H1 (cell line): ENCODE results near the gene FGD4. TPM values are rescaled to one million over a fixed set of nuclear protein-coding genes. Genes with fewer than 3 reads are reported as not detected.

ENCODE experiments used
- CTCF ChIA-PET: fragments of 300-600 bp; sonication (Branson Sonifier 250); formaldehyde crosslinking; loops from one replicate; lab custom pipeline; 2021; ENCODE audit not compliant: partially characterized antibody; lab: Charles Lee
- POLR2A ChIA-PET: fragments of 300-600 bp; sonication (Branson Sonifier 250); formaldehyde crosslinking; loops from one replicate; lab custom pipeline; 2021; ENCODE audit warnings: inconsistent platforms; ENCODE audit not compliant: partially characterized antibody; lab: Charles Lee
- DNase-seq, 2 experiments: peaks; one replicate each; pipeline versions ENCODE4 v3.0.0 to v3.0.0-alpha.2; 2010 to 2022; ENCODE audit warnings: low spot score in 2 of 2, low read depth in 1 of 2, mixed read lengths in 1 of 2
- FAIRE-seq: peaks from 2 replicates; lab custom pipeline; 2011; peaks lifted over from hg19 to GRCh38; lab: Jason Lieb, UNC
- H2AFZ ChIP-seq: 2 replicates; pipeline ENCODE4 v1.8.1; 2012; ENCODE audit warnings: low read length, inconsistent platforms
- H2AK5ac ChIP-seq: 2 replicates; pipeline ENCODE4 v1.6.1; 2013; ENCODE audit warnings: low read depth, low read length
- H2BK120ac ChIP-seq: replicated peaks from 2 replicates; pipeline ENCODE3; 2013; ENCODE audit warnings: low read depth, low read length, inconsistent platforms
- H2BK12ac ChIP-seq: 2 replicates; pipeline ENCODE4 v1.6.1; 2013; ENCODE audit warnings: low read depth, low read length
- H2BK15ac ChIP-seq: 2 replicates; pipeline ENCODE4 v1.6.1; 2013; ENCODE audit warnings: low read length
- H2BK20ac ChIP-seq: 2 replicates; pipeline ENCODE4 v1.6.1; 2013; ENCODE audit warnings: low read length
- H2BK5ac ChIP-seq: 2 replicates; pipeline ENCODE4 v1.6.1; 2013; ENCODE audit warnings: low read depth, low read length
- H3K14ac ChIP-seq: 2 replicates; pipeline ENCODE4 v1.6.1; 2013; ENCODE audit warnings: inconsistent platforms; ENCODE audit not compliant: insufficient read length
- H3K18ac ChIP-seq: 2 replicates; pipeline ENCODE4 v1.6.1; 2013; ENCODE audit warnings: low read length; ENCODE audit errors: extremely low read depth
- H3K23ac ChIP-seq: 2 replicates; pipeline ENCODE4 v1.6.1; 2013; ENCODE audit warnings: inconsistent platforms; ENCODE audit not compliant: insufficient read length
- H3K23me2 ChIP-seq: 2 replicates; pipeline ENCODE4 v1.6.1; 2013; ENCODE audit warnings: low read depth, low read length
- H3K27ac ChIP-seq: 2 replicates; pipeline ENCODE4 v1.6.1; 2011; ENCODE audit warnings: low read depth, low read length, inconsistent platforms
- H3K27me3 ChIP-seq, 4 experiments: replicated peaks in 1 of 4; 1 replicate in 1 of 4; 2 replicates in 3 of 4; pipeline versions ENCODE4 v1.6.1 to v1.8.1; 2011 to 2013; ENCODE audit warnings: low read length in 3 of 4, mild to moderate bottlenecking in 3 of 4, inconsistent platforms in 2 of 4, mixed read lengths in 2 of 4, moderate library complexity in 1 of 4; ENCODE audit not compliant: control insufficient read depth in 3 of 4, insufficient read depth in 3 of 4; ENCODE audit errors: extremely low read depth in 1 of 4
- H3K36me3 ChIP-seq, 4 experiments: 2 replicates each; pipeline versions ENCODE4 v1.6.1 to v1.8.1; 2011 to 2013; ENCODE audit warnings: mild to moderate bottlenecking in 4 of 4, low read length in 3 of 4, moderate library complexity in 2 of 4, control low read depth in 1 of 4, inconsistent platforms in 1 of 4; ENCODE audit not compliant: insufficient read depth in 4 of 4, control insufficient read depth in 2 of 4
- H3K4ac ChIP-seq: replicated peaks from 2 replicates; pipeline ENCODE3; 2013; ENCODE audit warnings: low read length, low read depth, mixed read lengths, inconsistent platforms; ENCODE audit not compliant: insufficient read length
- H3K4me1 ChIP-seq, 4 experiments: replicated peaks in 1 of 4; 1 replicate in 1 of 4; 2 replicates in 3 of 4; pipeline versions ENCODE4 v1.6.1 to v1.8.1; 2011 to 2013; ENCODE audit warnings: low read length in 3 of 4, inconsistent platforms in 2 of 4, mixed read lengths in 1 of 4; ENCODE audit not compliant: insufficient read depth in 4 of 4, control insufficient read depth in 3 of 4
- H3K4me2 ChIP-seq, 2 experiments: 2 replicates each; pipeline versions ENCODE4 v1.6.1 to v1.8.1; 2011 to 2013; ENCODE audit warnings: low read depth in 2 of 2, low read length in 2 of 2, control low read depth in 1 of 2, inconsistent platforms in 1 of 2, mild to moderate bottlenecking in 1 of 2; ENCODE audit not compliant: insufficient read depth in 1 of 2
- H3K4me3 ChIP-seq, 4 experiments: fragments of 200-600, 300-600 bp in 1 of 4; sonication (generic), shearing (Covaris generic), sonication (Bioruptor Twin) in 1 of 4; 2 replicates each; pipeline versions ENCODE4 v1.5.1 to v1.8.1; 2011 to 2016; ENCODE audit warnings: low read length in 4 of 4, low read depth in 3 of 4, control low read depth in 2 of 4, inconsistent platforms in 2 of 4, mild to moderate bottlenecking in 2 of 4, mixed read lengths in 1 of 4, moderate library complexity in 1 of 4; ENCODE audit not compliant: insufficient read depth in 2 of 4; ENCODE audit errors: extremely low read depth in 1 of 4
- H3K56ac ChIP-seq: replicated peaks from 2 replicates; pipeline ENCODE3; 2013; ENCODE audit warnings: low read depth, mild to moderate bottlenecking, mixed read lengths, low read length, inconsistent platforms; ENCODE audit not compliant: insufficient read length
- H3K79me1 ChIP-seq: 2 replicates; pipeline ENCODE4 v1.6.1; 2013; ENCODE audit warnings: low read depth, low read length, control low read depth
- H3K79me2 ChIP-seq, 2 experiments: 2 replicates each; pipeline versions ENCODE4 v1.6.1 to v1.8.1; 2012 to 2013; ENCODE audit warnings: low read length in 2 of 2, mild to moderate bottlenecking in 2 of 2, inconsistent platforms in 1 of 2; ENCODE audit not compliant: insufficient read depth in 2 of 2, control insufficient read depth in 1 of 2
- H3K9ac ChIP-seq, 4 experiments: replicated peaks in 1 of 4; 1 replicate in 1 of 4; 2 replicates in 3 of 4; pipeline versions ENCODE4 v1.6.1 to v1.8.1; 2011 to 2013; ENCODE audit warnings: low read depth in 3 of 4, low read length in 3 of 4, control low read depth in 2 of 4, mild to moderate bottlenecking in 2 of 4, moderate library complexity in 2 of 4, inconsistent platforms in 1 of 4; ENCODE audit errors: extremely low read depth in 1 of 4
- H3K9me3 ChIP-seq, 2 experiments: 2 replicates each; pipeline versions ENCODE4 v1.6.1 to v1.8.1; 2012 to 2013; ENCODE audit warnings: mild to moderate bottlenecking in 2 of 2, moderate library complexity in 2 of 2, control low read depth in 1 of 2, inconsistent platforms in 1 of 2, low read depth in 1 of 2, low read length in 1 of 2, mixed read lengths in 1 of 2; ENCODE audit not compliant: insufficient read depth in 2 of 2
- H4K20me1 ChIP-seq, 2 experiments: replicated peaks in 1 of 2; 2 replicates each; pipeline versions ENCODE3 to v1.8.1; 2011 to 2013; ENCODE audit warnings: inconsistent platforms in 2 of 2, low read length in 2 of 2, mild to moderate bottlenecking in 1 of 2; ENCODE audit not compliant: insufficient read depth in 2 of 2, control insufficient read depth in 1 of 2
- H4K5ac ChIP-seq: 2 replicates; pipeline ENCODE4 v1.6.1; 2013; ENCODE audit warnings: low read length, low read depth, mixed read lengths, inconsistent platforms; ENCODE audit not compliant: insufficient read length
- H4K8ac ChIP-seq: 2 replicates; pipeline ENCODE4 v1.8.0; 2013; ENCODE audit warnings: mild to moderate bottlenecking, moderate library complexity, low read length, inconsistent platforms; ENCODE audit not compliant: insufficient read depth; ENCODE audit errors: extremely low read depth
- H4K91ac ChIP-seq: replicated peaks from 2 replicates; pipeline ENCODE3; 2013; ENCODE audit warnings: low read length, mixed read lengths, inconsistent platforms; ENCODE audit not compliant: insufficient read length
- BACH1 ChIP-seq: IDR thresholded peaks from 2 replicates; pipeline ENCODE4 v1.6.1; 2012; ENCODE audit warnings: low read length, improper control_type of control experiment
- CBX5 ChIP-seq: fragments of 300-800, 300-1000 bp; sonication (generic); IDR thresholded peaks from 2 replicates; pipeline ENCODE4 v1.7.1; 2016; ENCODE audit warnings: antibody characterized with exemption, low read length, low read depth
- CEBPB ChIP-seq: IDR thresholded peaks from 2 replicates; pipeline ENCODE4 v1.6.1; 2012; ENCODE audit warnings: low read depth, low read length
- HDAC2 ChIP-seq, 2 experiments: fragments of 300-600 bp in 1 of 2; sonication (generic) in 1 of 2; IDR thresholded peaks; 2 replicates each; pipeline ENCODE4 v1.6.1; 2011 to 2012; ENCODE audit warnings: low read depth in 2 of 2, low read length in 2 of 2, mild to moderate bottlenecking in 2 of 2, moderate library complexity in 2 of 2, borderline replicate concordance in 1 of 2, inconsistent platforms in 1 of 2
- HDAC6 ChIP-seq: IDR thresholded peaks from one replicate; pipeline ENCODE4 v1.7.1; 2012; ENCODE audit warnings: low read depth, mild to moderate bottlenecking, inconsistent platforms, low read length, moderate library complexity
- KDM5A ChIP-seq: fragments of 200-600 bp; IDR thresholded peaks from 2 replicates; pipeline ENCODE4 v1.7.1; 2012; ENCODE audit warnings: mild to moderate bottlenecking, low read length, inconsistent platforms, mixed read lengths
- POU5F1 ChIP-seq: IDR thresholded peaks from 2 replicates; pipeline ENCODE4 v1.6.1; 2011; ENCODE audit warnings: low read depth, mild to moderate bottlenecking, low read length, moderate library complexity
- RFX5 ChIP-seq: IDR thresholded peaks from 2 replicates; pipeline ENCODE4 v1.6.1; 2011; ENCODE audit warnings: low read depth, low read length, improper control_type of control experiment, borderline replicate concordance
- TAF7 ChIP-seq: optimal IDR thresholded peaks from 2 replicates; pipeline ENCODE3; 2011; ENCODE audit warnings: low read depth, mild to moderate bottlenecking, inconsistent platforms, low read length, moderate library complexity, borderline replicate concordance
- polyA plus RNA-seq, 7 experiments: library from polyadenylated mRNA; depleted of rRNA in 3 of 7; stranded (reverse) in 5 of 7; unstranded in 2 of 7; fragments of >200 nt in 5 of 7; fragments of 200-250 nt in 2 of 7; gene quantifications; 1 replicate in 5 of 7; 2 replicates in 1 of 7; 4 replicates in 1 of 7; pipeline versions ENCODE4 v1.2.1 to v1.2.3, GENCODE V29; 2011 to 2013; ENCODE audit warnings: missing spikeins in 2 of 7, mixed read lengths in 2 of 7
- total RNA-seq: library from RNA; stranded (reverse); fragmentation: NEBNext Ultra II Directional; extraction: Animal tissue kit (Norgen Biotek cat#: 25700); gene quantifications from 2 replicates; pipeline ENCODE4 v1.2.1, GENCODE V29; 2021

Gene FGD4
- total and polyA plus RNA-seq, 2 of the 8 experiments (the other 6 are each of a cell fraction or from before 2014, with no cell fraction given): 8.5 to 48.2 TPM

DNA sequence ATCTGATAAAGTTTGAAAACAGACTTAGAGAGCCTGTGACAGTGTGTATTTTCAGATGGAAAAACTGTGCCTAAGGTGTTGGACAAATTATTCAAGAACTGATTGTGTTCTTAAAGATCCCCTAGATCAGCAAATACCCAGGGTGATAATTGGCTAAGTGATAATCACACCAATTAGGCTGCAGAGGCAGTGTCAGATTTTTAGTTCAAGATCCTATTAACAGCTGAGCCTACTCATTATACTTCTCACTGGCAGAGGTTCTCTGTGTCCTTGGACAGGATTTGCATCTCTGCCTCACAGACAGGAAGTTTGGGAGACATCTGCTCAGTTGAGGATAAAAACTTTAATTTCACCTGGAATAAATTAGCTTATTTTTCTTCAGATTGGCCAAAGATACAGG lies 4.3 kb upstream of the FGD4 start:
- no peak overlapping the region for H4K8ac ChIP-seq
- H3K27me3 ChIP-seq: no peaks in the 10 kb centered on the region
- no peak overlapping the region for H2AFZ ChIP-seq
- TF ChIP-seq CBX5: no peak
- TF ChIP-seq RFX5: no peak
- TF ChIP-seq TAF7: no peak
- no peak for TF ChIP-seq POU5F1
- TF ChIP-seq HDAC6: no peak
- TF ChIP-seq CEBPB: no peak
- TF ChIP-seq HDAC2 (IDR thresholded peaks at IDR 0.05; ENCODE audit: borderline replicate concordance in 1 of 2, low read depth in 2 of 2, low read length in 2 of 2): no peak
- TF ChIP-seq KDM5A: no peak
- TF ChIP-seq BACH1: no peak
- TF ChIP-seq, all 59 proteins: peak for 0
- H3K4ac ChIP-seq: no peak overlapping the region
- no peak overlapping the region; the same call in 1 of the 2 replicates for H3K18ac ChIP-seq
- no peak overlapping the region for H3K56ac ChIP-seq
- no peak overlapping the region for H2BK120ac ChIP-seq
- no peak overlapping the region for H2BK20ac ChIP-seq
- no peak overlapping the region for H3K14ac ChIP-seq
- no peak overlapping the region for H3K4me2 ChIP-seq
- no peaks in the 10 kb centered on the region for H4K20me1 ChIP-seq
- H3K79me1 ChIP-seq: no peaks in the 10 kb centered on the region
- H3K9ac ChIP-seq: no peak overlapping the region
- CTCF ChIA-PET: no interaction called here
- FAIRE-seq: no peak
- peaks cover 0 to 5% of the 10 kb centered on the region in 2 experiments; a peak in 1 of 4 replicates for H3K9me3 ChIP-seq
- peaks cover 3 to 12% (median 5%) of the 10 kb centered on the region in 4 experiments; a peak in 5 of 7 replicates for H3K4me1 ChIP-seq
- POLR2A ChIA-PET: interaction anchor here (0.6 kb wide), 1 partner anchor 9 kb away, joined by 4 read pairs; no protein-coding TSS in a partner anchor
- no peak overlapping the region for H2BK5ac ChIP-seq
- H3K79me2 ChIP-seq: 0 out of 4 replicates have a peak, but pooled peaks cover 0 to 4% of the 10 kb centered on the region in 2 experiments
- H4K5ac ChIP-seq: no peak overlapping the region
- no peak overlapping the region for H3K4me3 ChIP-seq
- no peak overlapping the region for H2BK15ac ChIP-seq
- no peak for DNase-seq
- no peak overlapping the region for H2AK5ac ChIP-seq
- peaks cover 3% of the 10 kb centered on the region; the same call in 1 of the 2 replicates for H3K23me2 ChIP-seq
- H4K91ac ChIP-seq: no peak overlapping the region
- H3K23ac ChIP-seq: no peak overlapping the region
- H3K36me3 ChIP-seq: peaks cover 0 to 4% (median 0%) of the 10 kb centered on the region in 4 experiments; a peak in 1 of 8 replicates
- H3K27ac ChIP-seq: no peak overlapping the region
- H2BK12ac ChIP-seq: no peak overlapping the region
